ENCODE data around the gene LAMB3. TPM values are rescaled to one million over a fixed set of nuclear protein-coding genes. Genes with fewer than 3 reads are reported as not detected.
A peak's percentile ranks its signal among the peaks of the same experiment; 100 is the strongest.
"Not testable (repeated sequence)": the region's sequence is repeated elsewhere in the genome, so short reads cannot be mapped to it uniquely, and the experiment has no call there.

Gene LAMB3
- 100 to 1,000 TPM in 1 of 2 donors, 10 to 100 TPM in 1; 92.5 to 110 TPM for total RNA-seq

- Histone ChIP-seq H3K9me3 (no peaks in the 10 kb centered on the region), H3K27me3 (no peaks in the 10 kb centered on the region), H3K4me3 (peak within 1 kb of the TSS; percentile 23), H3K27ac (peak within 1 kb of the TSS; percentile 89), H3K9ac (ENCODE audit: low read depth in 2 of 2, low read length in 2 of 2) (peak within 1 kb of the TSS; percentile 48 to 89), H3K4me1 (peaks cover 35% of the 10 kb centered on the region), H3K36me3 (no peaks in the 10 kb centered on the region)
- TF ChIP-seq, protein P1, sequence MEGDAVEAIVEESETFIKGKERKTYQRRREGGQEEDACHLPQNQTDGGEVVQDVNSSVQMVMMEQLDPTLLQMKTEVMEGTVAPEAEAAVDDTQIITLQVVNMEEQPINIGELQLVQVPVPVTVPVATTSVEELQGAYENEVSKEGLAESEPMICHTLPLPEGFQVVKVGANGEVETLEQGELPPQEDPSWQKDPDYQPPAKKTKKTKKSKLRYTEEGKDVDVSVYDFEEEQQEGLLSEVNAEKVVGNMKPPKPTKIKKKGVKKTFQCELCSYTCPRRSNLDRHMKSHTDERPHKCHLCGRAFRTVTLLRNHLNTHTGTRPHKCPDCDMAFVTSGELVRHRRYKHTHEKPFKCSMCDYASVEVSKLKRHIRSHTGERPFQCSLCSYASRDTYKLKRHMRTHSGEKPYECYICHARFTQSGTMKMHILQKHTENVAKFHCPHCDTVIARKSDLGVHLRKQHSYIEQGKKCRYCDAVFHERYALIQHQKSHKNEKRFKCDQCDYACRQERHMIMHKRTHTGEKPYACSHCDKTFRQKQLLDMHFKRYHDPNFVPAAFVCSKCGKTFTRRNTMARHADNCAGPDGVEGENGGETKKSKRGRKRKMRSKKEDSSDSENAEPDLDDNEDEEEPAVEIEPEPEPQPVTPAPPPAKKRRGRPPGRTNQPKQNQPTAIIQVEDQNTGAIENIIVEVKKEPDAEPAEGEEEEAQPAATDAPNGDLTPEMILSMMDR (IDR thresholded peaks at IDR 0.05): no peak
- intact Hi-C loops (cut with DNase I): no loop called here
- DNase-seq: peak; percentile 92
Observed at GRCh38 chr1:209652121-209652735, at the start of gene LAMB3. TSS of gene LAMB3 (minus strand) at chr1:209652425. CDS start at chr1:209650944, 1,481 bp downstream.

GRCh38 chr1:209700686-209701085 lies 48.5 kb upstream of the LAMB3 start:
- H3K9me3 ChIP-seq; H3K4me3 ChIP-seq; H3K27ac ChIP-seq; intact Hi-C loops (cut with DNase I); DNase-seq; H3K27me3 ChIP-seq; H3K9ac ChIP-seq (ENCODE audit: low read depth in 2 of 2, low read length in 2 of 2); H3K36me3 ChIP-seq; H3K4me1 ChIP-seq: not testable (repeated sequence)

DNA sequence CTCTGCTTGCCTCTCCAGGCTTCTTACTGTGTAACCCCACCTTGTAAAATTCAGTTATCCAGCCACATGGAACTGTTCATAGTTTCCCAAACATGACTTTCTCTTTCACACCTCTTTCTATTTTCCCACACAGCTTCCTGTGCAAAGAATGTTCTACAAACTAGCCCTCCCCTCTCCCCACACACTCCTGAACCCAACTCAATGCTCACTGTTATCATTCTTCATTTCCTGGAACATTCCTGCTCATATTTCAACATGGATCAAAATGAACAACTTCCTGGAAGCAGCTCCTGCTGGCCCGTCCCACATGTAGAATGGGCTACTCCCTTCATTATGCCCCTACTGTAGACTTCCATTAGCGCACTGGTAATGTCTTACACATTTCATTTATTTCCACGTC lies 44.9 kb upstream of the LAMB3 start:
- Histone ChIP-seq H3K4me3 (no peak overlapping the region), H3K4me1 (no peaks in the 10 kb centered on the region), H3K27ac (no peak overlapping the region), H3K27me3 (no peaks in the 10 kb centered on the region), H3K9me3 (no peaks in the 10 kb centered on the region), H3K9ac (ENCODE audit: low read depth in 2 of 2, low read length in 2 of 2) (no peak overlapping the region), H3K36me3 (no peaks in the 10 kb centered on the region)
- intact Hi-C loops (cut with DNase I): no loop called here
- TF ChIP-seq, protein P1 (IDR thresholded peaks at IDR 0.05): no peak
- no peak for DNase-seq

DNA sequence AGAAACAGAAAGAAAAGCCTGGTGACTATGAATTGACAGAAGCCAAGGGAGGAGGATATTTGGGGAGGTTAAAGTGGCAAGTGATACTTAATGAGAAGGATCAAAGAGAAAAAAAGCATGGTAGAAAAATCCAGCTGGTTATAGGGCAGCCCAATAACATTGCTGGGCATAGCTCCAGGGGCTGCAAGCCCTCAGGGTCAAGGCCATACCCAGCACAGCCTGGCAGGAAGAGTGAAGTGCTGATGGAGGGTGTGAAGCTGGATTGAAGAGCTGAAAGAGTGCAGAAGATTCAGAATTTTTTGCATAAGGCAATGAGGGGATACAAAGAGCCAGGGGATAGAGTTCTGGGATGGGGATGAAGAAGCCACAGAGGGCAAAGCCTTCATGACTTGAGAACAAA lies 44.4 kb upstream of the LAMB3 start:
- Histone ChIP-seq H3K4me1 (no peaks in the 10 kb centered on the region), H3K36me3 (no peaks in the 10 kb centered on the region), H3K9me3 (no peaks in the 10 kb centered on the region), H3K27me3 (no peaks in the 10 kb centered on the region), H3K9ac (ENCODE audit: low read depth in 2 of 2, low read length in 2 of 2) (no peak overlapping the region), H3K4me3 (no peak overlapping the region), H3K27ac (no peak overlapping the region)
- no peak for DNase-seq
- TF ChIP-seq, protein P1 (IDR thresholded peaks at IDR 0.05): no peak
- intact Hi-C loops (cut with DNase I): no loop called here

DNA sequence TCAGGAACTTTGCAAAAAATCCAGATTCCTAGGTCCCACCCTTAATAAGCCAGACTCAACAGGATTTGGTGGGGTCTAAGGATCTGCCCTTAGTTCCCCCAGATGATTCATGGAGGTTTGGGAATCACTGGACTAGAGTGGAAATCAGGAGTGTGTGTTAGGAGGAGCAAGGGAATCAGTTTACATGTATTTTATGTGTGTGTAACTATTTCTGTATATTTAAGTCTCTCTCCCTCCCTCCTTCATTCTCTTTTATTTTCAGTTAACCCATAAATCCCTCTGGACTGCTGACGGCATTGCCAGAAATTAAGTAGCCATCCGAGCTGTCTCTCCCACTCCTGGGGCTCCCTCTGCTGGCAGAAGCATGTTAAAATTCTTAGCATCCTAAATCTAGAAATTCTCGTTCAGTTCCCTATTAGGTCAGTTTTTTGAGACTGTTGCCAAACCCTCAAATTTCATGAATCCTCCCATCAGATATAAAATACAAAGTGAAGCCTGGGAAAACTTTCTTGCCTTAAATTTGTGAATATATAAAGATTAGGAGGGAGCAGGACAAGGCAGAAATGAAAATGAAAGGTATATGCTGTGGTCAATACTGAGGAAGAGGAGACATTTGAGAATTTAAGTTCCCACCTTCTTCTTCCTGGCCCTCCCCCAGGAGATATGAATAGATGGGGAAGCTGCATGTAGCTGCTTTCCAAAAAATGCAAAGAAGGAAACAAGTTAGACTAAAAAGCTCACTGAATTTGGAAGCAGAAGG lies 40.7 kb upstream of the LAMB3 start:
- TF ChIP-seq, protein P1 (IDR thresholded peaks at IDR 0.05): peak; percentile 86
- intact Hi-C loops (cut with DNase I): loop anchor here (1.0 to 2.0 kb wide), 2 partner anchors 90 to 117 kb away; no protein-coding TSS in a partner anchor
- no peaks in the 10 kb centered on the region for H3K36me3 ChIP-seq
- peak; percentile 89 for DNase-seq
- no peaks in the 10 kb centered on the region for H3K27me3 ChIP-seq
- H3K4me1 ChIP-seq: no peaks in the 10 kb centered on the region
- H3K27ac ChIP-seq: no peak overlapping the region
- no peaks in the 10 kb centered on the region for H3K9me3 ChIP-seq
- peak overlapping the region in 1 of 2 donors; percentile 6 for H3K9ac ChIP-seq (ENCODE audit: low read depth in 2 of 2, low read length in 2 of 2)
- no peak overlapping the region for H3K4me3 ChIP-seq

- H3K36me3 ChIP-seq: no peaks in the 10 kb centered on the region
- TF ChIP-seq, protein P1 (IDR thresholded peaks at IDR 0.05): no peak
- no peaks in the 10 kb centered on the region for H3K27me3 ChIP-seq
- H3K27ac ChIP-seq: no peak overlapping the region
- intact Hi-C loops (cut with DNase I): loop anchor here (2.0 kb wide), 1 partner anchor 89 kb away; no protein-coding TSS in a partner anchor
- H3K9ac ChIP-seq (ENCODE audit: low read depth in 2 of 2, low read length in 2 of 2): no peak overlapping the region
- H3K4me3 ChIP-seq: no peak overlapping the region
- no peaks in the 10 kb centered on the region for H3K4me1 ChIP-seq
- H3K9me3 ChIP-seq: no peaks in the 10 kb centered on the region
- no peak for DNase-seq
Observed at GRCh38 chr1:209692296-209692695, 40.1 kb upstream of the LAMB3 start.

Data from colonic mucosa (tissue), 4 donors.